GM23338 (cell line): ENCODE data around the gene KIF20B. TPM values are rescaled to one million over a fixed set of nuclear protein-coding genes. Genes with fewer than 3 reads are reported as not detected.
A peak's percentile ranks its signal among the peaks of the same experiment; 100 is the strongest.

ENCODE experiments used
- ATAC-seq: fragments of 200-7000 bp; cut with Tn5 transposase; 3 replicates; pipeline ENCODE4 v1.9.1; 2020
- DNase-seq: peaks from one replicate; pipeline ENCODE4 v3.0.0-alpha.2; 2015; ENCODE audit warnings: low spot score
- H2AFZ ChIP-seq: fragments of 200-600 bp; sonication (generic); 2 replicates; pipeline ENCODE4 v1.8.0; 2016; ENCODE audit warnings: antibody characterized with exemption, mild to moderate bottlenecking, moderate library complexity
- H3F3A ChIP-seq: fragments of 200-600 bp; sonication (generic); replicated peaks from 2 replicates; pipeline ENCODE4 v1.8.0; 2017; ENCODE audit warnings: antibody characterized with exemption, mixed run types, low read depth
- H3K27ac ChIP-seq: fragments of 200-600 bp; sonication (generic); 2 replicates; pipeline ENCODE4 v1.6.1; 2016; ENCODE audit warnings: low read depth
- H3K27me3 ChIP-seq: fragments of 200-600 bp; sonication (generic); 2 replicates; pipeline ENCODE4 v1.8.0; 2016; ENCODE audit warnings: mild to moderate bottlenecking, mixed run types, moderate library complexity; ENCODE audit not compliant: insufficient read depth
- H3K36me3 ChIP-seq: fragments of 200-600 bp; sonication (generic); 2 replicates; pipeline ENCODE4 v1.8.0; 2016; ENCODE audit warnings: mild to moderate bottlenecking; ENCODE audit not compliant: insufficient read depth
- H3K4me1 ChIP-seq: fragments of 200-600 bp; sonication (generic); 2 replicates; pipeline ENCODE4 v1.8.0; 2016; ENCODE audit warnings: mild to moderate bottlenecking, moderate library complexity; ENCODE audit not compliant: insufficient read depth
- H3K4me2 ChIP-seq: fragments of 200-600 bp; sonication (generic); 2 replicates; pipeline ENCODE4 v1.7.1; 2017; ENCODE audit warnings: mixed run types
- H3K4me3 ChIP-seq: fragments of 200-600 bp; sonication (generic); 2 replicates; pipeline ENCODE4 v1.6.1; 2016; ENCODE audit warnings: mixed run types
- H3K79me2 ChIP-seq: fragments of 200-600 bp; sonication (generic); replicated peaks from 2 replicates; pipeline ENCODE4 v1.8.0; 2017; ENCODE audit warnings: mild to moderate bottlenecking; ENCODE audit not compliant: insufficient read depth
- H3K9me2 ChIP-seq: fragments of 200-600 bp; sonication (generic); 2 replicates; pipeline ENCODE4 v1.8.0; 2017; ENCODE audit not compliant: insufficient read depth
- H4K20me1 ChIP-seq: fragments of 200-600 bp; sonication (generic); replicated peaks from 2 replicates; pipeline ENCODE4 v1.8.0; 2017; ENCODE audit warnings: mild to moderate bottlenecking; ENCODE audit not compliant: insufficient read depth
- H3K27ac Mint-ChIP-seq: 2 replicates; pipeline ENCODE4 v1.8.0; 2020; ENCODE audit warnings: inconsistent platforms, mild to moderate bottlenecking, moderate library complexity, mixed read lengths
- H3K27me3 Mint-ChIP-seq: 3 replicates; pipeline ENCODE4 v1.8.0; 2022; ENCODE audit warnings: low read depth, mild to moderate bottlenecking, moderate library complexity, mixed read lengths, inconsistent platforms; ENCODE audit not compliant: insufficient read depth, poor library complexity
- H3K36me3 Mint-ChIP-seq: 3 replicates; pipeline ENCODE4 v1.8.0; 2021; ENCODE audit warnings: low read depth, mild to moderate bottlenecking, inconsistent platforms, moderate library complexity, mixed read lengths
- H3K4me1 Mint-ChIP-seq: 3 replicates; pipeline ENCODE4 v1.8.0; 2020; ENCODE audit warnings: mild to moderate bottlenecking, inconsistent platforms, mixed read lengths
- H3K4me3 Mint-ChIP-seq: 3 replicates; pipeline ENCODE4 v1.8.0; 2021; ENCODE audit warnings: moderate library complexity, mild to moderate bottlenecking, inconsistent platforms, mixed read lengths
- H3K9me3 Mint-ChIP-seq: 3 replicates; pipeline ENCODE4 v1.8.0; 2020; ENCODE audit warnings: moderate library complexity, mild to moderate bottlenecking, inconsistent platforms, mixed read lengths
- CREB1 ChIP-seq: fragments of 250-450 bp; sonication (Bioruptor Pico); IDR thresholded peaks from 2 replicates; pipeline ENCODE4 v1.5.0; 2020; ENCODE audit warnings: low read depth, mild to moderate bottlenecking, moderate library complexity
- POLR2AphosphoS5 ChIP-seq: IDR thresholded peaks from 2 replicates; pipeline ENCODE4 v1.6.1; 2016; ENCODE audit warnings: antibody characterized with exemption, low read depth
- STAT1 ChIP-seq: IDR thresholded peaks from one replicate; pipeline ENCODE4 v1.6.1; 2016; ENCODE audit warnings: antibody characterized with exemption; ENCODE audit not compliant: unreplicated experiment
- ZNF114 ChIP-seq: fragments of 250-450 bp; sonication (Bioruptor Pico); IDR thresholded peaks from 2 replicates; pipeline ENCODE4 v1.5.0; 2020; ENCODE audit warnings: mild to moderate bottlenecking, moderate library complexity
- long read RNA-seq: library from polyadenylated mRNA; unstranded; transcript quantifications from one replicate; pipeline ENCODE4 v2.0.0, GENCODE V29; 2020; ENCODE audit not compliant: unreplicated experiment
- polyA plus RNA-seq: library from polyadenylated mRNA; unstranded; fragments of >200 nt; fragmentation: Nextera tagmentation; extraction: Ambion mirVana; gene quantifications from 2 replicates; pipeline ENCODE4 v1.2.1, GENCODE V29; 2016
- total RNA-seq: library from RNA; depleted of rRNA; stranded (reverse); fragments of >200 nt; shearing (Covaris generic); gene quantifications from 2 replicates; pipeline ENCODE4 v1.2.3, GENCODE V29; 2014; rRNA removed
- TF ChIP-seq, protein P1 (sequence below), 2 experiments: fragments of 200-600 bp in 1 of 2; sonication (generic) in 1 of 2; conservative IDR thresholded peaks; 2 replicates each; pipeline versions ENCODE4 v1.5.1 to v1.6.1; 2016 to 2017; ENCODE audit warnings: antibody characterized with exemption in 2 of 2, low read depth in 2 of 2, mild to moderate bottlenecking in 2 of 2, moderate library complexity in 1 of 2
- TF ChIP-seq, protein P2 (sequence below): fragments of 250-450 bp; sonication (Bioruptor Pico); IDR thresholded peaks from 2 replicates; pipeline ENCODE4 v1.5.0; 2020; ENCODE audit warnings: mild to moderate bottlenecking, moderate library complexity

The KIF20B gene, protein sequence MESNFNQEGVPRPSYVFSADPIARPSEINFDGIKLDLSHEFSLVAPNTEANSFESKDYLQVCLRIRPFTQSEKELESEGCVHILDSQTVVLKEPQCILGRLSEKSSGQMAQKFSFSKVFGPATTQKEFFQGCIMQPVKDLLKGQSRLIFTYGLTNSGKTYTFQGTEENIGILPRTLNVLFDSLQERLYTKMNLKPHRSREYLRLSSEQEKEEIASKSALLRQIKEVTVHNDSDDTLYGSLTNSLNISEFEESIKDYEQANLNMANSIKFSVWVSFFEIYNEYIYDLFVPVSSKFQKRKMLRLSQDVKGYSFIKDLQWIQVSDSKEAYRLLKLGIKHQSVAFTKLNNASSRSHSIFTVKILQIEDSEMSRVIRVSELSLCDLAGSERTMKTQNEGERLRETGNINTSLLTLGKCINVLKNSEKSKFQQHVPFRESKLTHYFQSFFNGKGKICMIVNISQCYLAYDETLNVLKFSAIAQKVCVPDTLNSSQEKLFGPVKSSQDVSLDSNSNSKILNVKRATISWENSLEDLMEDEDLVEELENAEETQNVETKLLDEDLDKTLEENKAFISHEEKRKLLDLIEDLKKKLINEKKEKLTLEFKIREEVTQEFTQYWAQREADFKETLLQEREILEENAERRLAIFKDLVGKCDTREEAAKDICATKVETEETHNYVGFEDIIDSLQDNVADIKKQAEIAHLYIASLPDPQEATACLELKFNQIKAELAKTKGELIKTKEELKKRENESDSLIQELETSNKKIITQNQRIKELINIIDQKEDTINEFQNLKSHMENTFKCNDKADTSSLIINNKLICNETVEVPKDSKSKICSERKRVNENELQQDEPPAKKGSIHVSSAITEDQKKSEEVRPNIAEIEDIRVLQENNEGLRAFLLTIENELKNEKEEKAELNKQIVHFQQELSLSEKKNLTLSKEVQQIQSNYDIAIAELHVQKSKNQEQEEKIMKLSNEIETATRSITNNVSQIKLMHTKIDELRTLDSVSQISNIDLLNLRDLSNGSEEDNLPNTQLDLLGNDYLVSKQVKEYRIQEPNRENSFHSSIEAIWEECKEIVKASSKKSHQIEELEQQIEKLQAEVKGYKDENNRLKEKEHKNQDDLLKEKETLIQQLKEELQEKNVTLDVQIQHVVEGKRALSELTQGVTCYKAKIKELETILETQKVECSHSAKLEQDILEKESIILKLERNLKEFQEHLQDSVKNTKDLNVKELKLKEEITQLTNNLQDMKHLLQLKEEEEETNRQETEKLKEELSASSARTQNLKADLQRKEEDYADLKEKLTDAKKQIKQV (N-terminal part only)
- total RNA-seq, result 42.3 and 42.7 TPM in 2 replicates
- 82.4 and 111 TPM in 2 replicates for polyA plus RNA-seq
- long read RNA-seq, partial matches to known transcripts, result 46 of 47 reads
- long read RNA-seq, other reads (novel, unspliced or antisense), result 1 of 47 reads

DNA sequence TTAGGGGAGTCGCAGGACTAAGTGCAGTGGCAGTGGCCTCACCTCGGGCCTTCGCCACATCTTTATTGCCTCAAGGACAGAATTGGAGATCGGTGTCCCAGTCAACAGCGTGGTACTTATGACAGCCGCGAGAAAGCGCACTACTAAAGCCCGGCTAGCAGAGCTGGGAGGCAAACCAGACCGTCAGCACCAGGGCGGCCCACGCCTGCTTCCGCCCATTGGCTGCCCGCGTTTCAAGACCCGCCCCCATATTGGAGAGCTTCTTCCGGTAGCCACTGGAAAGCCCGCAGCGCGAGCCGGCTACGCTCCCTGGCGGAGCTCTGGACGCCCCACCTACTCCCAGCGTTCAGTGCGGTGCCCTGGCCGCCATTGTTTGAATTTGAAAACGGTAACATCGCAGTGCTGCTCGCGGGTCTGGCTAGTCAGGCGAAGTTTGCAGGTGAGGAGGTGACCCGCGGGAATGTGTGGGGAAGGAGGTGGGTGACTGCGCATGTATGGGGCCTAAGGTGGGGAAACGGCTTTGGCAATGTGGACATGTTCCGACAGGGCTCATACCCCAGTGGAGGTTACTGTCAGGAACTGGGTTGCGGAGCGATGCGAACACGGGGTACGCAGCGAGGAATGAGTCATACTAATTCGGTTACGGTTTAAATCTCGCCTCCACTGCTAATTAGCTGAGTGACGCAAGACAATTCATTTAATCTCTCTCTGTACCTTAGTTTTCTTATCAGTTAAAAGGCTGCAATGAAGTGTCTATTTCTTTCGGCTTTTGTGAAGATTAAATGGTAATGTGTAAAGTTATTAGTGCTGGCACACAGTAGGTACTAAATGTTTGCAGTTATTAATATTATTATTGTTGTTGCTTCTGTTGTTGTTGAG lies at the start of gene KIF20B:
TSS of gene KIF20B (plus strand) at position 349 of the 879 bp plus-strand sequence. CDS start 3,705 bp downstream, outside the sequence.
- H2AFZ ChIP-seq, result peak within 1 kb of the TSS; percentile 7; the same call in 1 of the 2 replicates

More for the DNA sequence above, at the start of gene KIF20B:
- ATAC-seq (peak; percentile 98), DNase-seq (peak; percentile 99)
- H3K4me3 ChIP-seq, result peak within 1 kb of the TSS; percentile 75
- H3K9me3 Mint-ChIP-seq, result peaks cover 3% of the 10 kb centered on the region; the same call in 2 of the 3 replicates
- peaks cover 49% of the 10 kb centered on the region for H3K79me2 ChIP-seq
- TF ChIP-seq POLR2AphosphoS5, result peak; percentile 99
- no peak for TF ChIP-seq STAT1
- no peak for TF ChIP-seq ZNF114 (CRISPR knock-in tag)
- TF ChIP-seq, protein P1, sequence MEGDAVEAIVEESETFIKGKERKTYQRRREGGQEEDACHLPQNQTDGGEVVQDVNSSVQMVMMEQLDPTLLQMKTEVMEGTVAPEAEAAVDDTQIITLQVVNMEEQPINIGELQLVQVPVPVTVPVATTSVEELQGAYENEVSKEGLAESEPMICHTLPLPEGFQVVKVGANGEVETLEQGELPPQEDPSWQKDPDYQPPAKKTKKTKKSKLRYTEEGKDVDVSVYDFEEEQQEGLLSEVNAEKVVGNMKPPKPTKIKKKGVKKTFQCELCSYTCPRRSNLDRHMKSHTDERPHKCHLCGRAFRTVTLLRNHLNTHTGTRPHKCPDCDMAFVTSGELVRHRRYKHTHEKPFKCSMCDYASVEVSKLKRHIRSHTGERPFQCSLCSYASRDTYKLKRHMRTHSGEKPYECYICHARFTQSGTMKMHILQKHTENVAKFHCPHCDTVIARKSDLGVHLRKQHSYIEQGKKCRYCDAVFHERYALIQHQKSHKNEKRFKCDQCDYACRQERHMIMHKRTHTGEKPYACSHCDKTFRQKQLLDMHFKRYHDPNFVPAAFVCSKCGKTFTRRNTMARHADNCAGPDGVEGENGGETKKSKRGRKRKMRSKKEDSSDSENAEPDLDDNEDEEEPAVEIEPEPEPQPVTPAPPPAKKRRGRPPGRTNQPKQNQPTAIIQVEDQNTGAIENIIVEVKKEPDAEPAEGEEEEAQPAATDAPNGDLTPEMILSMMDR (conservative IDR thresholded peaks at IDR 0.05; ENCODE audit: low read depth in 2 of 2), result peak in 1 of 2 experiments; percentile 32; a peak in 1 of 4 replicates
- TF ChIP-seq, protein P2, sequence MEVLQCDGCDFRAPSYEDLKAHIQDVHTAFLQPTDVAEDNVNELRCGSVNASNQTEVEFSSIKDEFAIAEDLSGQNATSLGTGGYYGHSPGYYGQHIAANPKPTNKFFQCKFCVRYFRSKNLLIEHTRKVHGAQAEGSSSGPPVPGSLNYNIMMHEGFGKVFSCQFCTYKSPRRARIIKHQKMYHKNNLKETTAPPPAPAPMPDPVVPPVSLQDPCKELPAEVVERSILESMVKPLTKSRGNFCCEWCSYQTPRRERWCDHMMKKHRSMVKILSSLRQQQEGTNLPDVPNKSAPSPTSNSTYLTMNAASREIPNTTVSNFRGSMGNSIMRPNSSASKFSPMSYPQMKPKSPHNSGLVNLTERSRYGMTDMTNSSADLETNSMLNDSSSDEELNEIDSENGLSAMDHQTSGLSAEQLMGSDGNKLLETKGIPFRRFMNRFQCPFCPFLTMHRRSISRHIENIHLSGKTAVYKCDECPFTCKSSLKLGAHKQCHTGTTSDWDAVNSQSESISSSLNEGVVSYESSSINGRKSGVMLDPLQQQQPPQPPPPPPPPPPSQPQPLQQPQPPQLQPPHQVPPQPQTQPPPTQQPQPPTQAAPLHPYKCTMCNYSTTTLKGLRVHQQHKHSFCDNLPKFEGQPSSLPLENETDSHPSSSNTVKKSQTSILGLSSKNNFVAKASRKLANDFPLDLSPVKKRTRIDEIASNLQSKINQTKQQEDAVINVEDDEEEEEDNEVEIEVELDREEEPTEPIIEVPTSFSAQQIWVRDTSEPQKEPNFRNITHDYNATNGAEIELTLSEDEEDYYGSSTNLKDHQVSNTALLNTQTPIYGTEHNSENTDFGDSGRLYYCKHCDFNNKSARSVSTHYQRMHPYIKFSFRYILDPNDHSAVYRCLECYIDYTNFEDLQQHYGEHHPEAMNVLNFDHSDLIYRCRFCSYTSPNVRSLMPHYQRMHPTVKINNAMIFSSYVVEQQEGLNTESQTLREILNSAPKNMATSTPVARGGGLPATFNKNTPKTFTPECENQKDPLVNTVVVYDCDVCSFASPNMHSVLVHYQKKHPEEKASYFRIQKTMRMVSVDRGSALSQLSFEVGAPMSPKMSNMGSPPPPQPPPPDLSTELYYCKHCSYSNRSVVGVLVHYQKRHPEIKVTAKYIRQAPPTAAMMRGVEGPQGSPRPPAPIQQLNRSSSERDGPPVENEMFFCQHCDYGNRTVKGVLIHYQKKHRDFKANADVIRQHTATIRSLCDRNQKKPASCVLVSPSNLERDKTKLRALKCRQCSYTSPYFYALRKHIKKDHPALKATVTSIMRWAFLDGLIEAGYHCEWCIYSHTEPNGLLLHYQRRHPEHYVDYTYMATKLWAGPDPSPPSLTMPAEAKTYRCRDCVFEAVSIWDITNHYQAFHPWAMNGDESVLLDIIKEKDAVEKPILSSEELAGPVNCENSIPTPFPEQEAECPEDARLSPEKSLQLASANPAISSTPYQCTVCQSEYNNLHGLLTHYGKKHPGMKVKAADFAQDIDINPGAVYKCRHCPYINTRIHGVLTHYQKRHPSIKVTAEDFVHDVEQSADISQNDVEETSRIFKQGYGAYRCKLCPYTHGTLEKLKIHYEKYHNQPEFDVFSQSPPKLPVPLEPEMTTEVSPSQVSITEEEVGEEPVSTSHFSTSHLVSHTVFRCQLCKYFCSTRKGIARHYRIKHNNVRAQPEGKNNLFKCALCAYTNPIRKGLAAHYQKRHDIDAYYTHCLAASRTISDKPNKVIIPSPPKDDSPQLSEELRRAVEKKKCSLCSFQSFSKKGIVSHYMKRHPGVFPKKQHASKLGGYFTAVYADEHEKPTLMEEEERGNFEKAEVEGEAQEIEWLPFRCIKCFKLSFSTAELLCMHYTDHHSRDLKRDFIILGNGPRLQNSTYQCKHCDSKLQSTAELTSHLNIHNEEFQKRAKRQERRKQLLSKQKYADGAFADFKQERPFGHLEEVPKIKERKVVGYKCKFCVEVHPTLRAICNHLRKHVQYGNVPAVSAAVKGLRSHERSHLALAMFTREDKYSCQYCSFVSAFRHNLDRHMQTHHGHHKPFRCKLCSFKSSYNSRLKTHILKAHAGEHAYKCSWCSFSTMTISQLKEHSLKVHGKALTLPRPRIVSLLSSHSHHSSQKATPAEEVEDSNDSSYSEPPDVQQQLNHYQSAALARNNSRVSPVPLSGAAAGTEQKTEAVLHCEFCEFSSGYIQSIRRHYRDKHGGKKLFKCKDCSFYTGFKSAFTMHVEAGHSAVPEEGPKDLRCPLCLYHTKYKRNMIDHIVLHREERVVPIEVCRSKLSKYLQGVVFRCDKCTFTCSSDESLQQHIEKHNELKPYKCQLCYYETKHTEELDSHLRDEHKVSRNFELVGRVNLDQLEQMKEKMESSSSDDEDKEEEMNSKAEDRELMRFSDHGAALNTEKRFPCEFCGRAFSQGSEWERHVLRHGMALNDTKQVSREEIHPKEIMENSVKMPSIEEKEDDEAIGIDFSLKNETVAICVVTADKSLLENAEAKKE (CRISPR knock-in tag), result no peak
- peak; percentile 30 for TF ChIP-seq CREB1 (CRISPR knock-in tag)
- no peaks in the 10 kb centered on the region for H3K27me3 ChIP-seq
- H4K20me1 ChIP-seq, result peaks cover 14% of the 10 kb centered on the region
- no peaks in the 10 kb centered on the region for H3K36me3 ChIP-seq
- peak within 1 kb of the TSS; percentile 84 for H3K4me2 ChIP-seq
- H3K4me3 Mint-ChIP-seq, result peak within 1 kb of the TSS; percentile 100
- no peaks in the 10 kb centered on the region for H3F3A ChIP-seq
- H3K4me1 Mint-ChIP-seq, result peaks cover 29% of the 10 kb centered on the region
- H3K27me3 Mint-ChIP-seq, result peaks cover 12% of the 10 kb centered on the region
- H3K9me2 ChIP-seq, result no peaks in the 10 kb centered on the region
- peak within 1 kb of the TSS; percentile 100 for H3K27ac Mint-ChIP-seq
- H3K27ac ChIP-seq, result peak within 1 kb of the TSS; percentile 74
- H3K4me1 ChIP-seq, result peaks cover 13% of the 10 kb centered on the region
- H3K36me3 Mint-ChIP-seq, result no peaks in the 10 kb centered on the region; the same call in 2 of the 3 replicates
